GM08714 (cell line): ENCODE results near the gene TBX19.

Experiments
- H3K4me3 ChIP-seq: fragments of 200-500 bp; sonication (Bioruptor generic); 2 replicates; pipeline ENCODE4 v1.5.1; 2014; ENCODE audit warnings: mild to moderate bottlenecking, low read length, inconsistent platforms
- ZNF274 ChIP-seq: IDR thresholded peaks from 2 replicates; pipeline ENCODE4 v1.6.1; 2012; ENCODE audit warnings: mild to moderate bottlenecking, low read depth, low read length

TBX19 gene

DNA sequence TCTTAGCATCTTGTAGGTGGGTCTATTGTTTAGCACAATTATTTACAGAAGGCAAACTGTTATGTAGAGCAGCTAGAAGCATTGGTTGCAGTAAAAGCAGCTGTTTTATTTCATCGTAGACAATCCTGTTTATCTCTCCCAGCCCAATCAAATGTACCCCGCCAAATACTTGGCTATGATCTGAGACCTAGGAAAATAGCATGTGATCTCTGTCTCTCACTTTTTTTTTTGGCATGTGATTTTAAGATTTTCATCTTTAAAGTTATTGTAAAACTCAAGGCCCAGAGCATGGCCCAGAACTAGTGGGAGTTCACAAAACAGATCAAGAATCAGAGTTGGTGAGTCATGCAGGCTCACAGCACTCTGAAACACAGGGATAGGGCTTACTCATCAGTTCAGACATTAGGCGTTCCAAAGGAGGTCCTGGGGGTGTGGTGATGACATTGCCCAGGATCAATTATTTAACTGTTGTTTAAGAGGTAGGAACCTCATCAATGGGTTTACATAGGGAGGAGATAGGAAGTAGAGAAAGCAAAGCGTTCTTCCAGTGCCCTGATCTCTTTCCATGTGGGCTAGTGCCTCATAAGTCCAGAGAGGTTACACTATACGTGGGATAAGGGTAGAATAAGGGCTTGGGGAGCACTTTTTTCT, 40.2 kb downstream of the TBX19 start:
- H3K4me3 ChIP-seq, result no peak overlapping the region

DNA sequence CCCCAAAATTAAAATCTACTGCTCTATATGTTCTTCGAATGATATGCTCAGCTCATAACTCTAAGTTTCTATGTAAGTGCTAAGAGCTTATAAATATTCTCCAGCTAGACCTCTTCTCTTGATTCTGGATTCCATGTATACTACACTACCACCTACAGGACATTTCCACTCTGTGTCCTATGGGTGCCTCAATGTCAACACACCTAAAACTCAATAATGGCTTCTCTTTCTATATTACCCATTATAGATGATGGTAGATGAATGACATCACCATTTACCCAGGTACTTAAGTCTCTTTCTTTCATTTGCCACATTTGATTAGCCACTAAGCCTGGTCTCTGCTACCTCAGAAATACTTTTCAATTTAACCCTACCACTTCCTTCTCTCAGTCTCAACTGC, 41.3 kb downstream of the TBX19 start:
- no peak for TF ChIP-seq ZNF274
- H3K4me3 ChIP-seq, result no peak overlapping the region

More for the DNA sequence above, 40.2 kb downstream of the TBX19 start:
- TF ChIP-seq ZNF274, result no peak

DNA sequence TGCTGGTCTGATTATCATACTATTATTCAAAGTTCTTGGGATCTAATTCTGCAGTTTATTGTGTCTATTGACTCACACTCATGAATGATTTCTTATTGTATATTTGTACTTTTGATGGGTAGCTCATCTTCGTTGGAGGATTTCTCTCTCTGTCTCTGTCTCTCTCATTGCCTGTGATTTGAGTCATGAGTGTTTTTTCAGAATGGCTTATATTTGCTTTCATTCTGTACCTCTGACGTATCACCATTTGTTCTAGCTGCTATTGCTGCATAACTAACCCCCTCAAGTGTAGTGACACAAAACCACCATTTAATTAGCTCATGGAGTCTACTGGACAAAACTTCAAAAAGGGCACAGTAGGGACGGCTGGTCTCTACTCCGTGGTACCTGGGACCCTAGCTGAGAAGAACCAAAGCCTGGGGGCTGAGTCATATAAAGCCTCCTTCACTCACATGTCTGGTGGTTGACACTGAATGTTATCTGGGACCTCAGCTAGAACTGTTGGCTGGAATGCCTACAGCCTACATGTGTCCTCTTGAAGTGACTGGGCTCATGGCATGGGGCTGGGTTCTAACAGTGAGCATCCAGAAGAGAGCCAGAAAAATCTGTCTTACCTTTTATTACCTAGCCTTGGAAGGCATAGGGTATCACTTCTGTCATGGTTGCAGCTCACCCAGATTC, 44.2 kb downstream of the TBX19 start:
- no peak overlapping the region for H3K4me3 ChIP-seq
- TF ChIP-seq ZNF274, result no peak

DNA sequence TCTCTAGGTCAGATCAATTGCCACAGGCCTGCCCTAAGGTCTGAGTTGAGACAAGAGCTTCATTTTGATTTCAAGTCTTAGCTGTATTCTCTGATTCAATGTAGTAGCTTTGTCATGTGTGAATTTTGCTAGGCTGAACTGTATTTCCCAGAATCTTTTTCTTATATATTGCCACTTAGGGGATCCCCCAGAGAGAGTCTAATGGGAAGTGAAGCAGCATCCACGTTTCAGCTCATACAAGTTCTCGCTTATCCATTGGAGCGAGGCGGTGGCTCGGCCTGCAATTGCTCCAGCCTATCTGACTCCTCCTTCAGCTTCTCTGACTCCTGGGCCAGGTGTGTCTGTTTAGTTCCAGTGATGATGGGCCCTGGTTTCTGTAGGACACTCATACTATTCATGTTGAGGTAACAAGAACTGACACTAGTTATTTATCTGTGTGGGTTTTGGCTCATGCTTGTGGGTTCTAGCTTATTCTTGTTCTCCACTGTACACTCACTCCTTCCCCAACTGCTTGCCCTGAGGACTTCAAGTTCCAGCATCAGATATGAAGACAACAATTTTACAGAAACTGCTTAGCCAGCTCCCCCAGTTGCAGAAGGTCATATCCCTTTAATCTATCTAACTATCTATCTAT, 48.2 kb downstream of the TBX19 start:
- no peak for TF ChIP-seq ZNF274
- no peak overlapping the region for H3K4me3 ChIP-seq

DNA sequence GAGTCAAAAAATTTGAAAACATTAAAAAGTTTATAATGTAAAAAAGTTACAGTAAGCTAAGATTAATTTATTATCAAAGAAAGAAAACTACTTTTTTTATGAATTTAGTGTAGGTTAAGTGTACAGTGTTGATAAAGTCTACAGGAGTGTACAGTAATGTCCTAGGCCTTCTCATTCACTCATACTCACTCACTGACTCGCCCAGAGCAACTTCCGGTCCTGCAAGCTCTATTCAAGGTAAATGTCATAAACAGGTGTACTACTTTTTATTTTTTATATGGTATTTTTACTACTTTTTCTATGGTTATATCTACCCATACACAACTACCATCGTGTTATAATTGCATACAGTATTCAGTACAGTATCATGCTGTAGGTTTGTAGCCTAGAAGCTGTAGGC, 49.6 kb downstream of the TBX19 start:
- no peak overlapping the region for H3K4me3 ChIP-seq
- no peak for TF ChIP-seq ZNF274

DNA sequence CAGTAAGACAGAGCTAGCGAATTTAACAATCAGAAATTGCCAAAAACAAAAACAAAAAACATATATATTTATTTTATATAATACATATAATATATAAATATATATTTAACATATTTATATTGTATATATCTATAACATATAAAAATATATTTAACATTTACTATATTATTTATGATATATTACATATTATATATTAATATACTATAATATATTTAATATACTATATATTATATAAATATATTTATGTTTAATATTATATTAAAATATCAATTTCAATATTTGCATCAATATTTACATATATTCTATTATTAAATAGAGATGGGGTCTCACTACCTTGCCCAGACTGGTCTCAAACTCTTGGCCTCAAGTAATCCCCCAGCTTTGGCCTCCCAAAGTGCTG, 50.9 kb downstream of the TBX19 start:
- no peak overlapping the region for H3K4me3 ChIP-seq
- TF ChIP-seq ZNF274, result no peak

- no peak overlapping the region for H3K4me3 ChIP-seq
- TF ChIP-seq ZNF274, result no peak
Measured at GRCh38 chr1:168333562-168334276, 53.0 kb downstream of the TBX19 start.

DNA sequence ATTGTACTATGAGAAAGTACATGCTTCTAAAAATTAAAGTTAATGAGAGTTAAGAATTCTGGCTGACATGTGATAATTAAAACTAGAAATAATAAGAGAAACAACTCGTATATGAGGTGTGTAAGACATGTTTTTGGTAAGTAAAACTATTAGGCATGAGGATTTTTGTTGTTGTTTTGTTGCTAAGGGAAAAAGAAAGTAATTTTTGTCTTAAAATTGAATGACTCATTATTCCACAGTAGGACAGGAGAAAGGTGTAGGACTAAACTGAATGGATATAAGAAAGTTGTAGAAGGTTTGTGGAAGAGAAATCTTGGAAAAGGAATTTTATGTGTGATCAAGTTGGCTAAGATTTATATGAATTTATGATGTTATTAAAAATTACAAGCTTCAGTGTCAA, 54.8 kb downstream of the TBX19 start:
- no peak overlapping the region for H3K4me3 ChIP-seq
- no peak for TF ChIP-seq ZNF274

DNA sequence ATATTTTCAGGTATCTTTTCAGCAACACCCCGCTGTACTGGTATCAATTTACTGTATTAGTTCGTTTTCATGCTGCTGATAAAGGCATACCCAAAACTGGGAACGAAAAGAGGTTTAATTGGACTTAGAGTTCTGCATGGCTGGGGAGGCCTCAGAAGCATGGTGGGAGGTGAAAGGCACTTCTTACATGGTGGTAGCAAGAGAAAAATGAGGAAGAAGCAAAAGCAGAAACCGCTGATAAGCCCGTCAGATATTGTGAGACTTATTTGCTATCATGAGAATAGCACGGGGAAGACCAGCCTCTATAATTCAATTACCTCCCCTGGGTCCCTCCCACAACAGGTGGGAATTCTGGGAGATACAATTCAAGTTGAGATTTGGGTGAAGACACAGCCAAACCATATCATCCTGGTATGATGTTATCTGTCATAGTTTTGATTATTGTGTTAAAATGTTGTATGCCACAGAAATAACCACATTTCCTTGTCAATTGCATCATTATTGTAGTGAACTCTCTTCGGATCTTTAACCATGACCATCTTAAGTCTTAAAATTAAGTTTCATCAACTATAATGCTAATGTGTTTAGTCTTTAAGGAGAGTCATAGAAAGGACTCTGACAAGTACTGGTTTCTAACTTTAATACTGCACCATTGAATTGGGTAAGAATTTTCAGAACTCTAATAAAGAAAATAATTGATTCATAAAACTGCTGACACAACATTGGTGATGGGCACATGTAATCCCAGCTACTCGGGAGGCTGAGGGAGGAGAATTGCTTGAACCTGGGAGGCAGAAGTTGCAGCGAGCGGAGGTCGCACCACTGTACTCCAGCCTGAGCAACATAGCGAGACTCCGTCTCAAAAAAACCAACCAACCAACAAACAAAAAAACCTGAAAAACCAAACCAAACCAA, 58.2 kb downstream of the TBX19 start:
- no peak for TF ChIP-seq ZNF274
- no peak overlapping the region for H3K4me3 ChIP-seq

- no peak for TF ChIP-seq ZNF274
- no peak overlapping the region for H3K4me3 ChIP-seq
Measured at GRCh38 chr1:168340781-168341482, 60.3 kb downstream of the TBX19 start.

DNA sequence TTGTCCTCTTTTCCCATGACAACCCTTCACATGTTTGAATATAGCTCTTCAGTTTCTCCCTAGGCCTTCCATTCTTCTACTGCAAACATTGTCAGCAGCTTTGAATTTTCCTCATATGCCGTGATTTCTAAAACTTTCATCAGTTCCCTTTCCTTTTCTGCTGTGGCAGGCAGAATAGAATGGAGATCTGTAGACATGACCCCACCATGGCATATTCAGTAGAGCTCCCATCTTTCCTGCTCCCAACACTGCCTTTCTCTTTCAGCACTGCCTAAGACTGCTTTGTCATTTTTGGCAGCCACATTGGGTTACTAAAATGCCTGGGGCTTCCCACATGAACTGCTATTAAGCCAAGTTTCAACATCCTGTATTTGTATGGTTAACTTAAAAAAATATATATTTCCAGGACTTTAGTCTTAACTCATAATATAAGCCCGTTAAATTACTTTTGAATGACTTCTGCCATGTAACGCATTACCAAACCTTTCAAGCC, 60.9 kb downstream of the TBX19 start:
- no peak for TF ChIP-seq ZNF274
- H3K4me3 ChIP-seq, result no peak overlapping the region

DNA sequence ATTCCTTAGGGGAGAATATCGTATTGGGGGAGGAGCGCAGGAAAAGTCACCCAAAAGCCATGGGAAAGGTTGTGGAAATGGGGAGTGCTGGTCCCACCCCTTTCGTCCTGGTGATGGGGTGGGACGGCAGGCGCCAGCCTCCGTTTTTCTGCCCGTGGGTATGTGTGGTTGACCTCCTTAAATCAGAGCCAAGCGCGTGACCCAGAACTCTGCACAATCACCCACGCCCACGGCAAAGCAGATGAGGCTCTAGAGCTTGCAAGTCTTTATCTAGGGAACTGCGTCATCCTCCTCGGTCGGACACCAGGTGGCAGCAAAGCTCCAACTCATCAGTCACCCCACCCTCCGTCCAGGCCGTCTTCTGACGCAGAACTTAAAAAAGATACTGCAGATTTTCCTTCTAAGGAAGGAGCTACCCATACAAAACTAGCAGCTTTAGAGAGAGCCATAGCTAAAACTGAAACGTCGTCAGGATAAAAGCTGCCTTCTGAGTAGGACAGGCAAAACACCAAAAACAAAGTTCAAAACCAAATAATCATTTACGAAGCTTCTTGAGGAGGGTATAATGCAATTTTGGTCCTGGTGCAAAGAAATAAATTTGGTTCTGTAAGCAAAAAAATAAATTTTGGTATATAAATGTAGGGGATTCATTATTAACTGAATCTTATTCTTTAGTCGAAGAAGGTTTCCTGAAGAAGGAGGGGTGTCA, 62.0 kb downstream of the TBX19 start:
- TF ChIP-seq ZNF274, result no peak
- no peak overlapping the region for H3K4me3 ChIP-seq
